ENCODE measurements around the gene PLEKHG4. TPM values are rescaled to one million over a fixed set of nuclear protein-coding genes. Genes with fewer than 3 reads are reported as not detected.

The PLEKHG4 gene, protein sequence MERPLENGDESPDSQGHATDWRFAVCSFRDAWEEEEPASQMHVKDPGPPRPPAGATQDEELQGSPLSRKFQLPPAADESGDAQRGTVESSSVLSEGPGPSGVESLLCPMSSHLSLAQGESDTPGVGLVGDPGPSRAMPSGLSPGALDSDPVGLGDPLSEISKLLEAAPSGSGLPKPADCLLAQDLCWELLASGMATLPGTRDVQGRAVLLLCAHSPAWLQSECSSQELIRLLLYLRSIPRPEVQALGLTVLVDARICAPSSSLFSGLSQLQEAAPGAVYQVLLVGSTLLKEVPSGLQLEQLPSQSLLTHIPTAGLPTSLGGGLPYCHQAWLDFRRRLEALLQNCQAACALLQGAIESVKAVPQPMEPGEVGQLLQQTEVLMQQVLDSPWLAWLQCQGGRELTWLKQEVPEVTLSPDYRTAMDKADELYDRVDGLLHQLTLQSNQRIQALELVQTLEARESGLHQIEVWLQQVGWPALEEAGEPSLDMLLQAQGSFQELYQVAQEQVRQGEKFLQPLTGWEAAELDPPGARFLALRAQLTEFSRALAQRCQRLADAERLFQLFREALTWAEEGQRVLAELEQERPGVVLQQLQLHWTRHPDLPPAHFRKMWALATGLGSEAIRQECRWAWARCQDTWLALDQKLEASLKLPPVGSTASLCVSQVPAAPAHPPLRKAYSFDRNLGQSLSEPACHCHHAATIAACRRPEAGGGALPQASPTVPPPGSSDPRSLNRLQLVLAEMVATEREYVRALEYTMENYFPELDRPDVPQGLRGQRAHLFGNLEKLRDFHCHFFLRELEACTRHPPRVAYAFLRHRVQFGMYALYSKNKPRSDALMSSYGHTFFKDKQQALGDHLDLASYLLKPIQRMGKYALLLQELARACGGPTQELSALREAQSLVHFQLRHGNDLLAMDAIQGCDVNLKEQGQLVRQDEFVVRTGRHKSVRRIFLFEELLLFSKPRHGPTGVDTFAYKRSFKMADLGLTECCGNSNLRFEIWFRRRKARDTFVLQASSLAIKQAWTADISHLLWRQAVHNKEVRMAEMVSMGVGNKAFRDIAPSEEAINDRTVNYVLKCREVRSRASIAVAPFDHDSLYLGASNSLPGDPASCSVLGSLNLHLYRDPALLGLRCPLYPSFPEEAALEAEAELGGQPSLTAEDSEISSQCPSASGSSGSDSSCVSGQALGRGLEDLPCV
- total RNA-seq (2022) (30.4 and 32.7 TPM in 2 replicates), Bru-seq, nascent RNA (percentile 50 among the genes with signal in this experiment), BruChase-seq, experiment 1, labeled RNA remaining after a 6-hour chase (percentile 66 among the genes with signal in this experiment), BruChase-seq, experiment 2, labeled RNA remaining after a 2-hour chase (percentile 53 among the genes with signal in this experiment)
- long read RNA-seq, full-length matches to known transcripts = 8 of 43 reads
- long read RNA-seq, partial matches to known transcripts = 15 of 43 reads
- long read RNA-seq, other reads (novel, unspliced or antisense) = 20 of 43 reads

GRCh38 chr16:67279296-67280089 is at the start of gene PLEKHG4:
PLEKHG4 (plus strand) TSS chr16:67279532; CDS start chr16:67280045, 513 bp downstream.
- Mint-ChIP-seq H3K27ac (ENCODE audit: low read depth, unreplicated experiment) (peak within 1 kb of the TSS; percentile 74), H3K4me3 (ENCODE audit: unreplicated experiment) (peak within 1 kb of the TSS; percentile 74), H3K9me3 (ENCODE audit: unreplicated experiment) (no peaks in the 10 kb centered on the region), H3K27me3 (ENCODE audit: insufficient read depth, unreplicated experiment) (no peaks in the 10 kb centered on the region), H3K4me1 (ENCODE audit: insufficient read depth, unreplicated experiment) (peaks cover 33% of the 10 kb centered on the region), H3K36me3 (ENCODE audit: insufficient read depth, unreplicated experiment) (peaks cover 36% of the 10 kb centered on the region)
- POLR2A ChIA-PET = interaction anchor here (0.6 to 1.0 kb wide), 2 partner anchors 123 to 578 kb away, joined by 3 to 4 read pairs; no protein-coding TSS in a partner anchor
- CTCF ChIA-PET = interaction anchor here (0.7 to 3.2 kb wide), 6 partner anchors 9 to 148 kb away, joined by 3 to 13 read pairs (median 4); no protein-coding TSS in a partner anchor
- BruUV-seq (replicated peaks) = TSS peak; percentile 55
- intact Hi-C loops (cut with micrococcal nuclease) = loop anchor here (2.0 to 5.0 kb wide), 2 partner anchors 33 to 87 kb away; partner anchors contain the start of gene E2F4
- TF ChIP-seq, protein P1, sequence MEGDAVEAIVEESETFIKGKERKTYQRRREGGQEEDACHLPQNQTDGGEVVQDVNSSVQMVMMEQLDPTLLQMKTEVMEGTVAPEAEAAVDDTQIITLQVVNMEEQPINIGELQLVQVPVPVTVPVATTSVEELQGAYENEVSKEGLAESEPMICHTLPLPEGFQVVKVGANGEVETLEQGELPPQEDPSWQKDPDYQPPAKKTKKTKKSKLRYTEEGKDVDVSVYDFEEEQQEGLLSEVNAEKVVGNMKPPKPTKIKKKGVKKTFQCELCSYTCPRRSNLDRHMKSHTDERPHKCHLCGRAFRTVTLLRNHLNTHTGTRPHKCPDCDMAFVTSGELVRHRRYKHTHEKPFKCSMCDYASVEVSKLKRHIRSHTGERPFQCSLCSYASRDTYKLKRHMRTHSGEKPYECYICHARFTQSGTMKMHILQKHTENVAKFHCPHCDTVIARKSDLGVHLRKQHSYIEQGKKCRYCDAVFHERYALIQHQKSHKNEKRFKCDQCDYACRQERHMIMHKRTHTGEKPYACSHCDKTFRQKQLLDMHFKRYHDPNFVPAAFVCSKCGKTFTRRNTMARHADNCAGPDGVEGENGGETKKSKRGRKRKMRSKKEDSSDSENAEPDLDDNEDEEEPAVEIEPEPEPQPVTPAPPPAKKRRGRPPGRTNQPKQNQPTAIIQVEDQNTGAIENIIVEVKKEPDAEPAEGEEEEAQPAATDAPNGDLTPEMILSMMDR (IDR thresholded peaks at IDR 0.05; ENCODE audit: unreplicated experiment) = peak; percentile 76
- peak; percentile 78 for DNase-seq (ENCODE audit: unreplicated experiment)

DNA sequence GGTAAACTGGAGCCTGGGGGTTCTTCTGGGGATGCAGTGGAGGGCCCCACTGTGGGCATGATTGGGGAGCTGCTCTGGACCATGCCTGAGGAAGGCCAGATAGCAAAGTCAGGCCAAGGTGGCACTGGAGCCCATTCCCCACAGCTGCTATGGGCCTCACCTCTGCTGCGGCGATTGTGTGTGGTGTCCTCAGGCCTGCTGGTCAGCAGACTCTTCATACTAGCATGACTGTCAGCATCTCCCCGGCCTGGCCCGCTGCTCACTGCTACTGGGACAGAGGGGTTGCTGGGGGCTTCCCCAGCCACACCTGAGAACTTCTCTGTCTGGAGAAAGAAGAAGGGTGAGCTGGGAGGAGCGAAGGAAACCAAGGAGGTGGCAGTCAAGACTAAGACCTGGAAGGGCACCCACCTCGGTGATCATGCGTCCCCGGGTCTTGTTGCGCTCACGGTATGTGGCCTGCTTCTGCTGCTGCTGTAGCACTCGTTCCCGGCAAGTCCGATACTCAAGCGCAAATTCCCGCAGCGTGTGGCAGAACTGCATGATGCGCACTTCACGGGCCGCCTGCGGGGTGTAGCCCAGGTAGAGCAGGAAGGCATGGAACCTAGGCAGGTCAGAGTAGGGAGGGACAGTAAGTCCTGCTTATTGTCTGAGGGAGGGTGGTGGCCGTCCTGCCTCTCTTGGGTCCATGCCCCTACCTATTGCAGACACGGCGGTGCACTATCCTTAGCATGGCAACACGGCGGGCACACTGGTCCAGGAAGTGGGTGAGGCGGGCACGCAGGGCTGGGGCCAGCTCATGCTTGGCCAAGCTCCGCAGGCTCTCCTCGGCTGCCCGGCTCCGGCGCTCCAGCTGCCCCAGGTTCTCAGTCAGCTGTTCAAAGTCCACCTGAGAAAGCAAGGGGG is 49.2 kb upstream of the PLEKHG4 start:
- BruUV-seq (replicated peaks) = no TSS peak
- Mint-ChIP-seq H3K4me3 (ENCODE audit: unreplicated experiment) (peak overlapping the region; percentile 14), H3K36me3 (ENCODE audit: insufficient read depth, unreplicated experiment) (peaks cover 59% of the 10 kb centered on the region), H3K9me3 (ENCODE audit: unreplicated experiment) (no peaks in the 10 kb centered on the region), H3K27ac (ENCODE audit: low read depth, unreplicated experiment) (no peak overlapping the region), H3K4me1 (ENCODE audit: insufficient read depth, unreplicated experiment) (peaks cover 21% of the 10 kb centered on the region), H3K27me3 (ENCODE audit: insufficient read depth, unreplicated experiment) (no peaks in the 10 kb centered on the region)
- ChIA-PET CTCF (interaction anchor here (0.7 kb wide), 1 partner anchor 347 kb away, joined by 3 read pairs; no protein-coding TSS in a partner anchor), POLR2A (interaction anchor here (1.2 kb wide), 1 partner anchor 14 kb away, joined by 3 read pairs; no protein-coding TSS in a partner anchor)
- TF ChIP-seq, protein P1 (IDR thresholded peaks at IDR 0.05; ENCODE audit: unreplicated experiment) = no peak
- intact Hi-C loops (cut with micrococcal nuclease) = no loop called here
- DNase-seq (ENCODE audit: unreplicated experiment) = no peak

All from MCF 10A (cell line).